ENCODE results near the gene TMEM63A. TPM values are rescaled to one million over a fixed set of nuclear protein-coding genes. Genes with fewer than 3 reads are reported as not detected.

The TMEM63A gene
- polyA plus RNA-seq, 2 of the 4 experiments (the other 2 are of a cell fraction): 7.5 to 9.5 TPM

DNA sequence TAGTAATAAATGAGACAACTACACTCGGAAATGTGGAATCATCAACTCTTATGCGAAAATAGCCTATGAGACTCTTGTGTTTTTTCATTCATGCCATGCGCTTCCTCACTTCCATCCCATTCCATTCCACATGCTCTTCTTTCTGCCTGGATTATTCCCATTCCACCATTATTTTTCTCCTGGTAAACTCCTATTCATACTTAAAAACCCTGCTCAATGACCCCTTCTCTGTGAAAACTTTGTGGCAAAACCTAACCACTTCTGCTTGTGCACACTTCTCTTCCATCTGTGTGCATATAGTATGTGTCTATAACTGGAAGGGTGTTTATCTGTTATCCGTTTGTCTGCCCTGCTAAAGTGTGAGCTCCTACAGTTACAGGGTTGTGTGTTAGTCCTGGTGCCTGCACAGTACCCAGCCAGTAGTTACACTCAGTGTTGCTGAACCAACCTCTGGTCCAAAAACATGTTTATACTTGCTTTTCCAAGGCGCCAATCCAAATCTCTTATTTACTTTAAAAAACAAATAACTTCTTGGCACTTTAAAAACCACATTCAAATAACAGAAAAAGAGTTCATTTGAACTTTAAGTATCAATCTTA lies 61.6 kb downstream of the TMEM63A start:
- Histone ChIP-seq H3K4me3 (no peak overlapping the region), H3K4me1 (peaks cover 59% of the 10 kb centered on the region), H3K4me2 (peak overlapping the region; percentile 43), H3K27ac (peak overlapping the region; percentile 43 to 66; a peak in 5 of 6 replicates), H3K9me3 (no peaks in the 10 kb centered on the region)
- FAIRE-seq (no peak), ATAC-seq (no peak), DNase-seq (ENCODE audit: low read depth in 1 of 2, low spot score in 1 of 2) (no peak)
- POLR2A ChIA-PET: interaction anchor here (0.7 kb wide), 1 partner anchor 301 kb away, joined by 3 read pairs; no protein-coding TSS in a partner anchor
- TF ChIP-seq TFCP2L1 (CRISPR knock-in tag; IDR thresholded peaks at IDR 0.05) (no peak), RARB (CRISPR knock-in tag; IDR thresholded peaks at IDR 0.05) (no peak), MYC (IDR thresholded peaks at IDR 0.05; ENCODE audit: borderline replicate concordance, low read length) (no peak), FOXS1 (CRISPR knock-in tag; IDR thresholded peaks at IDR 0.05) (no peak), EHF (CRISPR knock-in tag; IDR thresholded peaks at IDR 0.05) (no peak), ZFP36 (IDR thresholded peaks at IDR 0.05; ENCODE audit: borderline replicate concordance, partially characterized antibody) (no peak), HOXA7 (CRISPR knock-in tag; IDR thresholded peaks at IDR 0.05) (no peak), KDM5A (IDR thresholded peaks at IDR 0.05) (no peak), MAFK (IDR thresholded peaks at IDR 0.05; ENCODE audit: partially characterized antibody) (no peak), HOXB13 (CRISPR knock-in tag; IDR thresholded peaks at IDR 0.05; ENCODE audit: low read depth) (no peak), PHF8 (IDR thresholded peaks at IDR 0.05; ENCODE audit: borderline replicate concordance, low read depth) (no peak), HOXB5 (CRISPR knock-in tag; IDR thresholded peaks at IDR 0.05) (no peak), ZC3H11A (IDR thresholded peaks at IDR 0.05) (no peak)
- TF ChIP-seq, protein P1, sequence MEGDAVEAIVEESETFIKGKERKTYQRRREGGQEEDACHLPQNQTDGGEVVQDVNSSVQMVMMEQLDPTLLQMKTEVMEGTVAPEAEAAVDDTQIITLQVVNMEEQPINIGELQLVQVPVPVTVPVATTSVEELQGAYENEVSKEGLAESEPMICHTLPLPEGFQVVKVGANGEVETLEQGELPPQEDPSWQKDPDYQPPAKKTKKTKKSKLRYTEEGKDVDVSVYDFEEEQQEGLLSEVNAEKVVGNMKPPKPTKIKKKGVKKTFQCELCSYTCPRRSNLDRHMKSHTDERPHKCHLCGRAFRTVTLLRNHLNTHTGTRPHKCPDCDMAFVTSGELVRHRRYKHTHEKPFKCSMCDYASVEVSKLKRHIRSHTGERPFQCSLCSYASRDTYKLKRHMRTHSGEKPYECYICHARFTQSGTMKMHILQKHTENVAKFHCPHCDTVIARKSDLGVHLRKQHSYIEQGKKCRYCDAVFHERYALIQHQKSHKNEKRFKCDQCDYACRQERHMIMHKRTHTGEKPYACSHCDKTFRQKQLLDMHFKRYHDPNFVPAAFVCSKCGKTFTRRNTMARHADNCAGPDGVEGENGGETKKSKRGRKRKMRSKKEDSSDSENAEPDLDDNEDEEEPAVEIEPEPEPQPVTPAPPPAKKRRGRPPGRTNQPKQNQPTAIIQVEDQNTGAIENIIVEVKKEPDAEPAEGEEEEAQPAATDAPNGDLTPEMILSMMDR (IDR thresholded peaks at IDR 0.05): no peak
- TF ChIP-seq, protein P2, sequence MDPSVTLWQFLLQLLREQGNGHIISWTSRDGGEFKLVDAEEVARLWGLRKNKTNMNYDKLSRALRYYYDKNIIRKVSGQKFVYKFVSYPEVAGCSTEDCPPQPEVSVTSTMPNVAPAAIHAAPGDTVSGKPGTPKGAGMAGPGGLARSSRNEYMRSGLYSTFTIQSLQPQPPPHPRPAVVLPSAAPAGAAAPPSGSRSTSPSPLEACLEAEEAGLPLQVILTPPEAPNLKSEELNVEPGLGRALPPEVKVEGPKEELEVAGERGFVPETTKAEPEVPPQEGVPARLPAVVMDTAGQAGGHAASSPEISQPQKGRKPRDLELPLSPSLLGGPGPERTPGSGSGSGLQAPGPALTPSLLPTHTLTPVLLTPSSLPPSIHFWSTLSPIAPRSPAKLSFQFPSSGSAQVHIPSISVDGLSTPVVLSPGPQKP (IDR thresholded peaks at IDR 0.05; ENCODE audit: low read depth, low read length): no peak
- TF ChIP-seq, protein P3, sequence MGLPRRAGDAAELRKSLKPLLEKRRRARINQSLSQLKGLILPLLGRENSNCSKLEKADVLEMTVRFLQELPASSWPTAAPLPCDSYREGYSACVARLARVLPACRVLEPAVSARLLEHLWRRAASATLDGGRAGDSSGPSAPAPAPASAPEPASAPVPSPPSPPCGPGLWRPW (IDR thresholded peaks at IDR 0.05): no peak
- TF ChIP-seq, protein P4, sequence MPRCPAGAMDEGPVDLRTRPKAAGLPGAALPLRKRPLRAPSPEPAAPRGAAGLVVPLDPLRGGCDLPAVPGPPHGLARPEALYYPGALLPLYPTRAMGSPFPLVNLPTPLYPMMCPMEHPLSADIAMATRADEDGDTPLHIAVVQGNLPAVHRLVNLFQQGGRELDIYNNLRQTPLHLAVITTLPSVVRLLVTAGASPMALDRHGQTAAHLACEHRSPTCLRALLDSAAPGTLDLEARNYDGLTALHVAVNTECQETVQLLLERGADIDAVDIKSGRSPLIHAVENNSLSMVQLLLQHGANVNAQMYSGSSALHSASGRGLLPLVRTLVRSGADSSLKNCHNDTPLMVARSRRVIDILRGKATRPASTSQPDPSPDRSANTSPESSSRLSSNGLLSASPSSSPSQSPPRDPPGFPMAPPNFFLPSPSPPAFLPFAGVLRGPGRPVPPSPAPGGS (IDR thresholded peaks at IDR 0.05): no peak
- TF ChIP-seq, protein P5, sequence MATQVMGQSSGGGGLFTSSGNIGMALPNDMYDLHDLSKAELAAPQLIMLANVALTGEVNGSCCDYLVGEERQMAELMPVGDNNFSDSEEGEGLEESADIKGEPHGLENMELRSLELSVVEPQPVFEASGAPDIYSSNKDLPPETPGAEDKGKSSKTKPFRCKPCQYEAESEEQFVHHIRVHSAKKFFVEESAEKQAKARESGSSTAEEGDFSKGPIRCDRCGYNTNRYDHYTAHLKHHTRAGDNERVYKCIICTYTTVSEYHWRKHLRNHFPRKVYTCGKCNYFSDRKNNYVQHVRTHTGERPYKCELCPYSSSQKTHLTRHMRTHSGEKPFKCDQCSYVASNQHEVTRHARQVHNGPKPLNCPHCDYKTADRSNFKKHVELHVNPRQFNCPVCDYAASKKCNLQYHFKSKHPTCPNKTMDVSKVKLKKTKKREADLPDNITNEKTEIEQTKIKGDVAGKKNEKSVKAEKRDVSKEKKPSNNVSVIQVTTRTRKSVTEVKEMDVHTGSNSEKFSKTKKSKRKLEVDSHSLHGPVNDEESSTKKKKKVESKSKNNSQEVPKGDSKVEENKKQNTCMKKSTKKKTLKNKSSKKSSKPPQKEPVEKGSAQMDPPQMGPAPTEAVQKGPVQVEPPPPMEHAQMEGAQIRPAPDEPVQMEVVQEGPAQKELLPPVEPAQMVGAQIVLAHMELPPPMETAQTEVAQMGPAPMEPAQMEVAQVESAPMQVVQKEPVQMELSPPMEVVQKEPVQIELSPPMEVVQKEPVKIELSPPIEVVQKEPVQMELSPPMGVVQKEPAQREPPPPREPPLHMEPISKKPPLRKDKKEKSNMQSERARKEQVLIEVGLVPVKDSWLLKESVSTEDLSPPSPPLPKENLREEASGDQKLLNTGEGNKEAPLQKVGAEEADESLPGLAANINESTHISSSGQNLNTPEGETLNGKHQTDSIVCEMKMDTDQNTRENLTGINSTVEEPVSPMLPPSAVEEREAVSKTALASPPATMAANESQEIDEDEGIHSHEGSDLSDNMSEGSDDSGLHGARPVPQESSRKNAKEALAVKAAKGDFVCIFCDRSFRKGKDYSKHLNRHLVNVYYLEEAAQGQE (IDR thresholded peaks at IDR 0.05): no peak
- CTCF ChIA-PET: interaction anchor here (1.2 to 2.8 kb wide), 4 partner anchors 20 to 346 kb away, joined by 3 to 18 read pairs (median 6); partner anchors contain the start of gene SRP9
- 68% methylated on average over 5 of the region's 5 CpGs for WGBS (ENCODE audit: missing lambda C conversion rate)
